ENCODE results near the gene CCBE1. TPM values are rescaled to one million over a fixed set of nuclear protein-coding genes. Genes with fewer than 3 reads are reported as not detected.
A peak's percentile ranks its signal among the peaks of the same experiment; 100 is the strongest.

CCBE1 gene
- total RNA-seq, 1 donor from 2014 or later: 4.1 TPM

GRCh38 chr18:59672235-59672711 lies 24.9 kb downstream of the CCBE1 start:
- DNase-seq (ENCODE audit: low read depth): peak; percentile 62
- Mint-ChIP-seq H3K36me3 (ENCODE audit: low read depth, unreplicated experiment) (no peaks in the 10 kb centered on the region), H3K9me3 (ENCODE audit: unreplicated experiment) (no peaks in the 10 kb centered on the region), H3K27ac (ENCODE audit: unreplicated experiment) (no peak overlapping the region), H3K4me3 (ENCODE audit: unreplicated experiment) (no peak overlapping the region), H3K4me1 (ENCODE audit: low read depth, unreplicated experiment) (no peaks in the 10 kb centered on the region), H3K27me3 (ENCODE audit: low read depth, unreplicated experiment) (no peaks in the 10 kb centered on the region)
- no peak for TF ChIP-seq CTCF (IDR thresholded peaks at IDR 0.05; ENCODE audit: insufficient read depth, low read depth, low read length)
- no peak for TF ChIP-seq EZH2 (IDR thresholded peaks at IDR 0.05; ENCODE audit: insufficient read depth, low read length)
- Histone ChIP-seq H3K27ac (ENCODE audit: low read depth, low read length) (no peak overlapping the region), H4K20me1 (ENCODE audit: insufficient read depth, low read length) (peaks cover 12% of the 10 kb centered on the region), H3K9me3 (ENCODE audit: insufficient read depth, low read depth, low read length) (no peaks in the 10 kb centered on the region), H3K4me3 (ENCODE audit: insufficient read depth, low read depth, low read length) (no peak overlapping the region), H3K36me3 (ENCODE audit: insufficient read depth, low read length) (no peaks in the 10 kb centered on the region), H3K9ac (ENCODE audit: low read length) (no peak overlapping the region), H3K79me2 (ENCODE audit: insufficient read depth, low read length) (peaks cover 13% of the 10 kb centered on the region), H3K4me1 (ENCODE audit: insufficient read depth, low read length) (no peaks in the 10 kb centered on the region), H2AFZ (ENCODE audit: low read depth, low read length) (no peak overlapping the region), H3K4me2 (ENCODE audit: low read length) (no peak overlapping the region), H3K27me3 (ENCODE audit: insufficient read depth, low read length) (no peaks in the 10 kb centered on the region)
- no peak for FAIRE-seq

- Histone ChIP-seq H3K4me3 (ENCODE audit: insufficient read depth, low read depth, low read length) (no peak overlapping the region), H3K9ac (ENCODE audit: low read length) (no peak overlapping the region), H3K4me2 (ENCODE audit: low read length) (no peak overlapping the region), H3K27me3 (ENCODE audit: insufficient read depth, low read length) (no peaks in the 10 kb centered on the region), H3K36me3 (ENCODE audit: insufficient read depth, low read length) (no peaks in the 10 kb centered on the region), H3K27ac (ENCODE audit: low read depth, low read length) (no peak overlapping the region), H3K9me3 (ENCODE audit: insufficient read depth, low read depth, low read length) (no peaks in the 10 kb centered on the region), H2AFZ (ENCODE audit: low read depth, low read length) (no peak overlapping the region), H3K4me1 (ENCODE audit: insufficient read depth, low read length) (no peaks in the 10 kb centered on the region), H3K79me2 (ENCODE audit: insufficient read depth, low read length) (peaks cover 13% of the 10 kb centered on the region), H4K20me1 (ENCODE audit: insufficient read depth, low read length) (peaks cover 12% of the 10 kb centered on the region)
- no peak overlapping the region for H3K4me3 Mint-ChIP-seq (ENCODE audit: unreplicated experiment)
- no peaks in the 10 kb centered on the region for H3K27me3 Mint-ChIP-seq (ENCODE audit: low read depth, unreplicated experiment)
- no peaks in the 10 kb centered on the region for H3K4me1 Mint-ChIP-seq (ENCODE audit: low read depth, unreplicated experiment)
- no peaks in the 10 kb centered on the region for H3K36me3 Mint-ChIP-seq (ENCODE audit: low read depth, unreplicated experiment)
- TF ChIP-seq CTCF (IDR thresholded peaks at IDR 0.05; ENCODE audit: insufficient read depth, low read depth, low read length) (no peak), EZH2 (IDR thresholded peaks at IDR 0.05; ENCODE audit: insufficient read depth, low read length) (no peak)
- no peak for DNase-seq (ENCODE audit: low read depth)
- FAIRE-seq: no peak
- H3K9me3 Mint-ChIP-seq (ENCODE audit: unreplicated experiment): no peaks in the 10 kb centered on the region
- H3K27ac Mint-ChIP-seq (ENCODE audit: unreplicated experiment): no peak overlapping the region
Observed at GRCh38 chr18:59671551-59671950, 25.7 kb downstream of the CCBE1 start.

GRCh38 chr18:59669872-59670657 lies 27.2 kb downstream of the CCBE1 start:
- TF ChIP-seq EZH2 (IDR thresholded peaks at IDR 0.05; ENCODE audit: insufficient read depth, low read length) (no peak), CTCF (IDR thresholded peaks at IDR 0.05; ENCODE audit: insufficient read depth, low read depth, low read length) (no peak)
- H3K9me3 Mint-ChIP-seq (ENCODE audit: unreplicated experiment): no peaks in the 10 kb centered on the region
- peaks cover 10% of the 10 kb centered on the region for H3K79me2 ChIP-seq (ENCODE audit: insufficient read depth, low read length)
- H3K27ac Mint-ChIP-seq (ENCODE audit: unreplicated experiment): no peak overlapping the region
- H3K27ac ChIP-seq (ENCODE audit: low read depth, low read length): no peak overlapping the region
- no peaks in the 10 kb centered on the region for H3K27me3 ChIP-seq (ENCODE audit: insufficient read depth, low read length)
- peaks cover 3% of the 10 kb centered on the region for H3K27me3 Mint-ChIP-seq (ENCODE audit: low read depth, unreplicated experiment)
- peaks cover 12% of the 10 kb centered on the region for H4K20me1 ChIP-seq (ENCODE audit: insufficient read depth, low read length)
- no peak overlapping the region for H3K4me3 Mint-ChIP-seq (ENCODE audit: unreplicated experiment)
- H3K9me3 ChIP-seq (ENCODE audit: insufficient read depth, low read depth, low read length): no peaks in the 10 kb centered on the region
- H3K4me2 ChIP-seq (ENCODE audit: low read length): no peak overlapping the region
- H3K4me1 ChIP-seq (ENCODE audit: insufficient read depth, low read length): no peaks in the 10 kb centered on the region
- H3K4me1 Mint-ChIP-seq (ENCODE audit: low read depth, unreplicated experiment): no peaks in the 10 kb centered on the region
- no peak overlapping the region for H2AFZ ChIP-seq (ENCODE audit: low read depth, low read length)
- no peak for FAIRE-seq
- no peak overlapping the region for H3K9ac ChIP-seq (ENCODE audit: low read length)
- H3K4me3 ChIP-seq (ENCODE audit: insufficient read depth, low read depth, low read length): no peak overlapping the region
- H3K36me3 ChIP-seq (ENCODE audit: insufficient read depth, low read length): no peaks in the 10 kb centered on the region
- no peaks in the 10 kb centered on the region for H3K36me3 Mint-ChIP-seq (ENCODE audit: low read depth, unreplicated experiment)
- DNase-seq (ENCODE audit: low read depth): no peak
